ENCODE results near the gene PFKFB3. TPM values are rescaled to one million over a fixed set of nuclear protein-coding genes. Genes with fewer than 3 reads are reported as not detected.
"Not testable (repeated sequence)": the region's sequence is repeated elsewhere in the genome, so short reads cannot be mapped to it uniquely, and the experiment has no call there.

Gene PFKFB3
- total RNA-seq, 1 donor from 2014 or later, result 126 TPM

DNA sequence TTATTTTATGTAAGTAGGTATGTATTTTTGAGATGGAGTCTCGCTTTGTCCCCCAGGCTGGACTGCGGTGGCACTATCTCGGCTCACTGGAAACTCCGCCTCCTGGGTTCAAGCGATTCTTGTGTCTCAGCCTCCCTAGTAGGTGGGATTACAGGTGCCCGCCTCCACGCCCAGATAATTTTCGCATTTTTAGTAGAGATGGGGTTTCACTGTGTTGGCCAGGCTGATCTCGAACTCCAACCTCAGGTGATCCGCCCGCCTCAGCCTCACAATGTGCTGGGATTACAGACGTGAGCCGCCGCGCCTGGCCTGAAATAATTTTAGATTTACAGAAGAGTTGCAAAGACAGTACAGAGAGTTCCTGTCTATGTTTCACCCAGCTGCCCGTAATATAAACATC is 37.5 kb downstream of the PFKFB3 start:
- H3K4me3 Mint-ChIP-seq (ENCODE audit: low read depth), result no peak overlapping the region
- no peaks in the 10 kb centered on the region for H3K9me3 Mint-ChIP-seq
- peaks cover 25% of the 10 kb centered on the region for H3K4me1 Mint-ChIP-seq (ENCODE audit: low read depth)
- peaks cover 56% of the 10 kb centered on the region for H3K36me3 Mint-ChIP-seq (ENCODE audit: low read depth)
- H3K27ac Mint-ChIP-seq, result no peak overlapping the region
- intact Hi-C loops (cut with micrococcal nuclease), result no loop called here
- no peak for DNase-seq (ENCODE audit: low spot score)
- no peaks in the 10 kb centered on the region for H3K27me3 Mint-ChIP-seq (ENCODE audit: low read depth)

DNA sequence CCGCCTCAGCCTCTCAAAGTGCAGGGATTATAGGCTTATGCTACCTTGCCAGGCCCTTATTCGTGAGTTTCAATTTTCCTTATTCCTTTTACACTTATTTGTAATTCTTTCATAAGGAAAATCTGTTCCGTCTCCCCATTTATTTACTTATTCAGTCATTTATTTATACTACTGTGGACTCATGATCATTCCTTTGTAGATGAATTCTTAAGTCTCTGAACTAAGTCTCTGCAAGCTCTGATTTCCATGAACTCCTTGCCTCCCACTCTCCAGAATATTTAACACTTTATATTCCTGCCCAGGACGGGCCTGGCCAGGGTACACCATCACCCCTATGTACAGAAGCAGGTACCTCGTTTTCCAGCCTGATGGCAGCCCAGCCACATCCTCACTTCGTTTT is 39.4 kb downstream of the PFKFB3 start:
- no peaks in the 10 kb centered on the region for H3K27me3 Mint-ChIP-seq (ENCODE audit: low read depth)
- H3K27ac Mint-ChIP-seq, result no peak overlapping the region
- peaks cover 40% of the 10 kb centered on the region for H3K36me3 Mint-ChIP-seq (ENCODE audit: low read depth)

DNA sequence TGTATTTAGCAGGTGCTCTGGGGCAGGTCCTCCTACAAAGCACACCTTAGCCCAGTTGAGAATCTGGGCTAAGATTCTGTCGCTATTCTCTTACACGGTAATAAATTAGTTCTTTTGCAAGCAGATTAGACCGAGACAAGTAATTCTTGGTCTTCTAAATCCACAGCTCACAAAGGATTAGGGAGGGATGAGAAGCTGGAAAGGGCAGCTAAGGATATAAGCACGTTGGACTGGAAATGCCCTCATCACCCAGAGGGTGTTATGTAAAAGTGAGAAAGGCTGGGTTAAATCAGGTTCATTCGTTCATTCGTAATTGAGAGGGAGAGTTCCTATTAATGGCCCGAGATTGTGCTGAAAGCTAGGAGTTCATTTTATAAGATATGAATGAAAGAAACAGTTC is 41.8 kb downstream of the PFKFB3 start:
- H3K9me3 Mint-ChIP-seq, result no peaks in the 10 kb centered on the region
- no peak overlapping the region for H3K4me3 Mint-ChIP-seq (ENCODE audit: low read depth)
- peaks cover 11% of the 10 kb centered on the region for H3K4me1 Mint-ChIP-seq (ENCODE audit: low read depth)
- no peak overlapping the region for H3K27ac Mint-ChIP-seq
- H3K36me3 Mint-ChIP-seq (ENCODE audit: low read depth), result peaks cover 33% of the 10 kb centered on the region
- intact Hi-C loops (cut with micrococcal nuclease), result no loop called here
- DNase-seq (ENCODE audit: low spot score), result no peak
- no peaks in the 10 kb centered on the region for H3K27me3 Mint-ChIP-seq (ENCODE audit: low read depth)

More for the DNA sequence above, 39.4 kb downstream of the PFKFB3 start:
- intact Hi-C loops (cut with micrococcal nuclease), result no loop called here
- Mint-ChIP-seq H3K4me1 (ENCODE audit: low read depth) (peaks cover 22% of the 10 kb centered on the region), H3K4me3 (ENCODE audit: low read depth) (no peak overlapping the region), H3K9me3 (no peaks in the 10 kb centered on the region)
- DNase-seq (ENCODE audit: low spot score), result no peak

DNA sequence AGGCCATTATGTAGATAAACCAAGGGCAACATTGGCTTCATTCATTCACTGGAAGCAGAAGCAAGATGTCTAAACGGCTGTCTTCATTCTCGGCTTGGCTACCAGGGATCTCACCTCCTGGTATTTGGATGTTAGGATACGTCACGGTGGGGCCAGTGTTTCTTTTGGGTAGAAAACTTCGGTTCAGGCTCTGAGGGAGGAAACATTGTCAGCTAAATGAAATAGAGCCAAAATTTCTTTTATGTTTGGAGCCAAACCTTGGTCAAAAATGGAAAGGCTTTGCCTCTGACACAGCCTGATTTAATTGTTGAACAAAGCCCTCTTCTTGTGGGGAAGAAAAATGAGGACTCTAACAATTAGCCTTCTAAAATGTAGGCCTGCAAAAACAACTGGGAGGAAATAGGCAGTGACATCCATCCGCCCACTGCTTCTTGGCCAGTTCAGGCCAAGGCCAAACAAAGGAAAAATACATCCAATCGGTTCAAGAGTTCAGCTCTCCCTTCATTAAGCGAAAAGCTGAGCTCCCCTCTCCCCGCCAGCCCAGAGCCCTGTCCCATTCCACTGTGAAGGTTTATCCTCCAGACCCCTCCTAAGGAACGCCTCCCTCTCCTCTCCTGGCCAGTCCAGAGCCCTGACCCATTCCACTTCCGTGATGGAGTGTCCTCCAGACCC is 44.4 kb downstream of the PFKFB3 start:
- H3K9me3 Mint-ChIP-seq, result no peaks in the 10 kb centered on the region
- peaks cover under 1% of the 10 kb centered on the region for H3K4me1 Mint-ChIP-seq (ENCODE audit: low read depth)
- H3K27ac Mint-ChIP-seq, result no peak overlapping the region
- intact Hi-C loops (cut with micrococcal nuclease), result no loop called here
- no peak for DNase-seq (ENCODE audit: low spot score)
- no peaks in the 10 kb centered on the region for H3K27me3 Mint-ChIP-seq (ENCODE audit: low read depth)
- H3K36me3 Mint-ChIP-seq (ENCODE audit: low read depth), result peaks cover 13% of the 10 kb centered on the region
- H3K4me3 Mint-ChIP-seq (ENCODE audit: low read depth), result no peak overlapping the region

DNA sequence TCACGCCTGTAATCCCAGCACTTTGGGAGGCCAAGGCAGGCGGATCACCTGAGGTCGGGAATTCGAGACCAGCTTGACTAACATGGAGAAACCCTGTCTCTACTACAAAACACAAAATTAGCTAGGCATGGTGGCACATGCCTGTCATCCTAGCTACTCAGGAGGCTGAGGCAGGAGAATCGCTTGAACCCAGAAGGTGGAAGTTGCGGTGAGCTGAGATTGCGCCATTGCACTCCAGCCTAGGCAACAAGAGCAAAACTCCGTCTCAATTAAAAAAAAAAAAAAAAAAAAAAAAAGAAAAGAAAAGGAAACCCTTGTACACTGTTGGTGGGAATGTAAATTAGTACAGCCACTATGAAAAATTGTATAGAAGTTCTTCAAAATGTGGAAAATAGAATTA is 46.2 kb downstream of the PFKFB3 start:
- H3K27me3 Mint-ChIP-seq (ENCODE audit: low read depth); H3K4me3 Mint-ChIP-seq (ENCODE audit: low read depth); intact Hi-C loops (cut with micrococcal nuclease); H3K9me3 Mint-ChIP-seq; DNase-seq (ENCODE audit: low spot score); H3K27ac Mint-ChIP-seq; H3K4me1 Mint-ChIP-seq (ENCODE audit: low read depth): not testable (repeated sequence)
- peaks cover 14% of the 10 kb centered on the region for H3K36me3 Mint-ChIP-seq (ENCODE audit: low read depth)

DNA sequence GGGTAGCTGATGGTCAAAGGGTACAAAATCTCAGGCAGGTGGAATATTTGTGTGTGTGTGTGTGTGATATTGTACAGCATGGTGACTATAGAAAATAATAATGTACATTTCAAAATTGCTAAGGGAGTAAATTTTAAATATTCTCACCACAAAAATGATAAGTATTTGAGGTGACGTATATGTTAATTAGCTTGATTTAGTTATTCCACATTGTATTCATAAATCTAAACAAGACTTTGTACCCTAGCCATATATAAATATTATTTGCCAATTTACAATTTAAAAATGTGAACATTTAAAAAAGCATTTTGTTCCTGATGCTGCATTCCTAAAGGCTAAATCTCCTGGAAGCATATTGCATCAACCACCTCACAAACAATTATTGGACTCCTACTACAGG is 47.0 kb downstream of the PFKFB3 start:
- intact Hi-C loops (cut with micrococcal nuclease), result no loop called here
- no peaks in the 10 kb centered on the region for H3K27me3 Mint-ChIP-seq (ENCODE audit: low read depth)
- no peak overlapping the region for H3K27ac Mint-ChIP-seq
- H3K4me3 Mint-ChIP-seq (ENCODE audit: low read depth), result no peak overlapping the region
- H3K36me3 Mint-ChIP-seq (ENCODE audit: low read depth), result peaks cover 14% of the 10 kb centered on the region
- no peaks in the 10 kb centered on the region for H3K4me1 Mint-ChIP-seq (ENCODE audit: low read depth)
- no peaks in the 10 kb centered on the region for H3K9me3 Mint-ChIP-seq
- DNase-seq (ENCODE audit: low spot score), result no peak

DNA sequence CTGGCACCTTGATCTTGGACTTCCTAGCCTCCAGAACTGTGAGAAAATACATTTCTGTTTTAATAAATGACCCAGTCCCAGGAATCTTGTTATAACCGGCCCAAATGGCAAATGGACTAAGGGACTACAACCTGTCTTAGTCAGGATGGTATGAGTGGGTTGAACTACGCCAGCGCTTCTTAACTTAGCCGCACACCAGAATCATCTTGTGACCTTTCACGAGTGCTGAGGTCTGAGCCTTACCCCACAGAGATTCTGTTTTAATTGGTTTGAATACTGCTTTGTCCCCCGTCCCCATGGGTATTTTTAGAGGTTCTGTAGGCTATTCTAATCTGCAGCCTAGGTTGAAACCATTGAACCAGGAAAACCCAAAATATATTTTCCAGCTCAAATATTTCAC is 48.0 kb downstream of the PFKFB3 start:
- peaks cover 17% of the 10 kb centered on the region for H3K36me3 Mint-ChIP-seq (ENCODE audit: low read depth)
- no peaks in the 10 kb centered on the region for H3K27me3 Mint-ChIP-seq (ENCODE audit: low read depth)
- no peak overlapping the region for H3K27ac Mint-ChIP-seq
- H3K9me3 Mint-ChIP-seq, result no peaks in the 10 kb centered on the region
- no peaks in the 10 kb centered on the region for H3K4me1 Mint-ChIP-seq (ENCODE audit: low read depth)
- no peak for DNase-seq (ENCODE audit: low spot score)
- intact Hi-C loops (cut with micrococcal nuclease), result no loop called here
- no peak overlapping the region for H3K4me3 Mint-ChIP-seq (ENCODE audit: low read depth)

DNA sequence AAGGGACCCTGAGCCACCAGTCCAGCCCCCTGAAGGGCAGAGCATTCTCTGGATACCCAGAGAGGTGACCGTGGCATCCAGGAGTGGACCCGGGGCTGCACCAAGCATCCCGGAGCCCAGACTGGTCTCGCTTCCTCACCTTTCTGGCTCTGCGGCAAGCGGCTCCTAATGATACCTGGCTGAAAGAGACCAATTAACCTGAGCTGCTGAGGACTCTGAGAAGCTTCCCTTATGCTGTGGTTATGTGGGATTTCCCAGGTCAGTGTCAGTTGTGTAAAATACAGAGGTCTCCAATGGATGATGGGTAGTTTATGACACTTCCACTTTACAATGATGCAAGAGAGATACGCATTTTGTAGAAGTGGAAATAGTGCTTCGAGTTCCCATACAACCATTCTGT is 51.5 kb downstream of the PFKFB3 start:
- intact Hi-C loops (cut with micrococcal nuclease), result no loop called here
- no peaks in the 10 kb centered on the region for H3K4me1 Mint-ChIP-seq (ENCODE audit: low read depth)
- H3K27ac Mint-ChIP-seq, result no peak overlapping the region
- DNase-seq (ENCODE audit: low spot score), result no peak
- H3K27me3 Mint-ChIP-seq (ENCODE audit: low read depth), result no peaks in the 10 kb centered on the region
- H3K9me3 Mint-ChIP-seq, result peaks cover 5% of the 10 kb centered on the region
- no peak overlapping the region for H3K4me3 Mint-ChIP-seq (ENCODE audit: low read depth)
- peaks cover 25% of the 10 kb centered on the region for H3K36me3 Mint-ChIP-seq (ENCODE audit: low read depth)

DNA sequence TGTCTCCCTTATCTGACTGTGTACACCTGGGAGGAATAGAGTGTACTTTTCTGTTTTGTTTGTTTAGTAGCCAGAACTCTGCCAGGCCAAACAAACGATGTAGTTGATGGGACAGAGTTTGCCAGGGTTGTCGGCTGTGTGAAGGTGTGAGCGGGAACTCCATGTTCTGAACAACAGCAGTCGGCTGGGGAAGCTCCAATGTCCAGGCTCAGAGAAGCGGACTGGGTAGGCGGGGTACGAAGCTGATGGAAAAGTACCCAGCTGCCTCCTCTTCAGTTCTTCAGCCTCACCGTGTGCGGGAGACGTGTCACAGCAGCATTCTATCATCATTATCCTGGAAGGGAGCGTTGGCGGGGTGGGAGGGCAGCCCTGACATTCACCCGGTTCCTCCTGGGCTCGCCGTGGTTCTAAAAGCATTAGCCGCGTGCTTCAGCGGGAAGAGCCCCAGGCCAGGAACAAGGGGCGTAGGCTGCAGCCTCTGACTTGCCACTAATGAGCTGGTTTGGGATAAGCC is 52.9 kb downstream of the PFKFB3 start:
- peaks cover 29% of the 10 kb centered on the region for H3K36me3 Mint-ChIP-seq (ENCODE audit: low read depth)
- H3K27me3 Mint-ChIP-seq (ENCODE audit: low read depth), result no peaks in the 10 kb centered on the region
- H3K27ac Mint-ChIP-seq, result no peak overlapping the region
- no peaks in the 10 kb centered on the region for H3K4me1 Mint-ChIP-seq (ENCODE audit: low read depth)
- no peak overlapping the region for H3K4me3 Mint-ChIP-seq (ENCODE audit: low read depth)
- peaks cover 16% of the 10 kb centered on the region for H3K9me3 Mint-ChIP-seq
- no peak for DNase-seq (ENCODE audit: low spot score)
- intact Hi-C loops (cut with micrococcal nuclease), result no loop called here

DNA sequence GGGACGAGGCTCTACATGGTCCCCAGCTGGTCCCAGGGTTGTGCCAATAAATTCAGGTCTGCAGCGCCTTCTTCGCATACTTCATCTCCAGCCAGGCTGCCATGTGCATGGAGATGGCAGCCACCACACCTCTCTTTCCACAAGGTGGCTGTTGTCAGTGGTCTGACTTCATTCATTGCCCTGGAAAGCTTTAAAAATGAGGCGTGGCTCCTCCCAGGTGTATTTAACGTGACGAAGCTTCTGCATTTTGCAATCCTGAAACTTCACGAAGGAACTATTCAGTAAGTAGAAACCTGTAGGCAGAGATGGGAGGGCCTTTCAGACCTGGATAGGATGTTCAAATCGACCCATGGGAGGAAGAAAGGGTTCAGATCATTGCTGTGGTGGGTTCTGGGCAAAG is 53.7 kb downstream of the PFKFB3 start:
- Mint-ChIP-seq H3K4me1 (ENCODE audit: low read depth) (no peaks in the 10 kb centered on the region), H3K4me3 (ENCODE audit: low read depth) (no peak overlapping the region), H3K27me3 (ENCODE audit: low read depth) (no peaks in the 10 kb centered on the region), H3K9me3 (peaks cover 24% of the 10 kb centered on the region), H3K36me3 (ENCODE audit: low read depth) (peaks cover 36% of the 10 kb centered on the region), H3K27ac (no peak overlapping the region)
- intact Hi-C loops (cut with micrococcal nuclease), result no loop called here
- DNase-seq (ENCODE audit: low spot score), result no peak

DNA sequence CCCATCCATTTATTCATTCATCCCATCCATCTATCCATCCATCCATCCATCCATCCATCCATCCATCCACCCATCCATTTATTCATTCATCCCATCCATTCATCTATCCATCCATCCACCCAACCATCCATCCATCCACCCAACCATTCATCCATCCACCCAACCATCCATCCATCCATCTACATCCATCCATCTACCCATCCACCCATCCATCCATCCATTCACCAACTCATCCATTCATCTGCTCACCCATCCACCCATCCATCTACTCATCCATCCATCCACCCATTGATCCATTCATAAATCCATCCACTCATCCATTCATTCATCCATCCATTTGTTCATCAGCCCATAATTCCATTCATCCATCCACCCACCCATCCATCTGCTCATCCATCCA is 56.4 kb downstream of the PFKFB3 start:
- Mint-ChIP-seq H3K4me3 (ENCODE audit: low read depth) (no peak overlapping the region), H3K9me3 (peaks cover 28% of the 10 kb centered on the region), H3K27me3 (ENCODE audit: low read depth) (no peaks in the 10 kb centered on the region), H3K36me3 (ENCODE audit: low read depth) (peaks cover 38% of the 10 kb centered on the region), H3K27ac (no peak overlapping the region), H3K4me1 (ENCODE audit: low read depth) (no peaks in the 10 kb centered on the region)
- intact Hi-C loops (cut with micrococcal nuclease), result no loop called here
- DNase-seq (ENCODE audit: low spot score), result no peak

DNA sequence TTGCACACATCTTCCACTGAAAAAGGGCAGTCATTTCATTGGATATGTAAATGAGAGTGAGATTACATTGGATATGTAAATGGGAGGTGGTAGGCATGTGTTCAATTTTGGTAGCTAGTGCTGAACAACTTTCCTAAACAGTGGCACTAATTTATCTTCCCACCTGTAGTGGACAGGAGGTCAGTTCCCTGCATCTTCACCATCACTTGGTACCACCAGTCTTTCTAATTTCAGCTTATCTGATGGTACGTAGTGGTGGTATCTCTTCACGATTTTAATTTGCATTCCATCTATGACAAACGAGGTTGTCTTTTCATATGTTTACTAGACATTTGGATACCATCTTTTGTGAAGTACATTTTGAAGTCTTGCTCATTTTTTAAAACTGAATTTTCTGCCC is 58.1 kb downstream of the PFKFB3 start:
- no peak for DNase-seq (ENCODE audit: low spot score)
- Mint-ChIP-seq H3K4me3 (ENCODE audit: low read depth) (no peak overlapping the region), H3K27ac (no peak overlapping the region), H3K36me3 (ENCODE audit: low read depth) (peaks cover 38% of the 10 kb centered on the region), H3K9me3 (peaks cover 28% of the 10 kb centered on the region), H3K4me1 (ENCODE audit: low read depth) (no peaks in the 10 kb centered on the region), H3K27me3 (ENCODE audit: low read depth) (no peaks in the 10 kb centered on the region)
- intact Hi-C loops (cut with micrococcal nuclease), result no loop called here

DNA sequence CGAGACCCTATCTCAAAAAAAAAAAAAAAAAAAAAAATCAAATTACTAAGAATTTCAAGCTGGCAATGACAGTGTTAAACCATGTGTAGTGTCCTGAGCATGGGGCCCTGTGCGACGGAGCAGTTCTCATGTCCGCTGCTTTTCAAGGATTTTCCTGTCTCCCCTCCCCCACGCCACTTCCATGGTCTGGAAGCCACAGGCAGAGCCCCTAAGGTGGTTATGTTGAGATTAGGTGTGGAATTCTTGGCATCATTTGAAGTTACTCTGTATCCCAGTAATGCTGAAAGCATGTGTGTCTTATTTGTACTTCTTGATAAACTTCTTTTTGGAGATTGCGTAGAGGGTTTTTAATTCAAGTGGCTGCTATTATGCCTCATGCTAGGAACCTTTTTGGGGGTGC is 65.2 kb downstream of the PFKFB3 start:
- H3K36me3 Mint-ChIP-seq (ENCODE audit: low read depth), result peaks cover 6% of the 10 kb centered on the region
- DNase-seq (ENCODE audit: low spot score), result no peak
- H3K27me3 Mint-ChIP-seq (ENCODE audit: low read depth), result no peaks in the 10 kb centered on the region
- no peak overlapping the region for H3K4me3 Mint-ChIP-seq (ENCODE audit: low read depth)
- intact Hi-C loops (cut with micrococcal nuclease), result loop anchor here (1.0 to 5.0 kb wide), 3 partner anchors 7 to 34 kb away; no protein-coding TSS in a partner anchor
- H3K4me1 Mint-ChIP-seq (ENCODE audit: low read depth), result peaks cover 50% of the 10 kb centered on the region
- no peaks in the 10 kb centered on the region for H3K9me3 Mint-ChIP-seq
- H3K27ac Mint-ChIP-seq, result peak overlapping the region; percentile 62
